ENCODE measurements around the gene LRRC4B. TPM values are rescaled to one million over a fixed set of nuclear protein-coding genes. Genes with fewer than 3 reads are reported as not detected.

Gene LRRC4B
- total and polyA plus RNA-seq, 2 of the 13 experiments (the other 11 are each of a cell fraction or from before 2014, with no cell fraction given) = not detected

- Histone ChIP-seq H3K36me3 (replicated peaks in 1 of 2; ENCODE audit: control insufficient read depth in 1 of 2, insufficient read depth in 2 of 2, low read length in 2 of 2) (no peaks in the 10 kb centered on the region), H2AFZ (ENCODE audit: low read length) (no peak overlapping the region), H3K4me2 (ENCODE audit: low read depth, low read length) (peak overlapping the region; percentile 58), H3K4me1 (ENCODE audit: insufficient read depth, low read length) (peaks cover 11% of the 10 kb centered on the region), H4K20me1 (ENCODE audit: insufficient read depth, low read length) (no peaks in the 10 kb centered on the region), H3K27me3 (ENCODE audit: control insufficient read depth in 1 of 2, insufficient read depth in 2 of 2, low read length in 2 of 2) (peaks cover 4 to 16% of the 10 kb centered on the region in 2 experiments; a peak in 3 of 5 replicates), H3K27ac (ENCODE audit: extremely low read length, insufficient read depth, low read length) (no peak overlapping the region), H3K9me3 (ENCODE audit: low read length) (no peaks in the 10 kb centered on the region), H3K9ac (ENCODE audit: insufficient read depth, low read depth, low read length) (no peak overlapping the region), H3K4me3 (replicated peaks in 1 of 3; ENCODE audit: insufficient read depth in 1 of 3, low read depth in 2 of 3, low read length in 3 of 3) (peak overlapping the region in 1 of 3 experiments; percentile 12; a peak in 1 of 6 replicates), H3K79me2 (ENCODE audit: insufficient read depth, low read length) (no peaks in the 10 kb centered on the region)
- peak; percentile 92 for ATAC-seq
- POLR2A ChIA-PET = no interaction called here
- no TSS peak for BruUV-seq (replicated peaks)
- no peak for FAIRE-seq
- WGBS (ENCODE audit: low lambda C conversion rate) = 52% methylated on average over 20 of the region's 30 CpGs
- DNase-seq (ENCODE audit: low spot score) = peak; percentile 67
- intact Hi-C loops (cut with micrococcal nuclease; ENCODE audit: unreplicated experiment) (no loop called here), in situ Hi-C loops (cut with HindIII; ENCODE audit: extremely low pct_ligation_motif_present, low pct_unique_long_range_greater_than_20kb) (no loop called here)
- CTCF ChIA-PET (ENCODE audit: low intra/inter-chr PET ratio, low total read pairs) = no interaction called here
- no peak for TF ChIP-seq ZIK1 (CRISPR knock-in tag; IDR thresholded peaks at IDR 0.05; ENCODE audit: borderline replicate concordance, low read depth)
- no peak for TF ChIP-seq MEF2D (CRISPR knock-in tag; IDR thresholded peaks at IDR 0.05)
- TF ChIP-seq ZNF124 (CRISPR knock-in tag; IDR thresholded peaks at IDR 0.05) = no peak
- TF ChIP-seq THAP11 (CRISPR knock-in tag; IDR thresholded peaks at IDR 0.05) = peak; percentile 38; the same call in 1 of the 2 replicates
- TF ChIP-seq, protein P1, sequence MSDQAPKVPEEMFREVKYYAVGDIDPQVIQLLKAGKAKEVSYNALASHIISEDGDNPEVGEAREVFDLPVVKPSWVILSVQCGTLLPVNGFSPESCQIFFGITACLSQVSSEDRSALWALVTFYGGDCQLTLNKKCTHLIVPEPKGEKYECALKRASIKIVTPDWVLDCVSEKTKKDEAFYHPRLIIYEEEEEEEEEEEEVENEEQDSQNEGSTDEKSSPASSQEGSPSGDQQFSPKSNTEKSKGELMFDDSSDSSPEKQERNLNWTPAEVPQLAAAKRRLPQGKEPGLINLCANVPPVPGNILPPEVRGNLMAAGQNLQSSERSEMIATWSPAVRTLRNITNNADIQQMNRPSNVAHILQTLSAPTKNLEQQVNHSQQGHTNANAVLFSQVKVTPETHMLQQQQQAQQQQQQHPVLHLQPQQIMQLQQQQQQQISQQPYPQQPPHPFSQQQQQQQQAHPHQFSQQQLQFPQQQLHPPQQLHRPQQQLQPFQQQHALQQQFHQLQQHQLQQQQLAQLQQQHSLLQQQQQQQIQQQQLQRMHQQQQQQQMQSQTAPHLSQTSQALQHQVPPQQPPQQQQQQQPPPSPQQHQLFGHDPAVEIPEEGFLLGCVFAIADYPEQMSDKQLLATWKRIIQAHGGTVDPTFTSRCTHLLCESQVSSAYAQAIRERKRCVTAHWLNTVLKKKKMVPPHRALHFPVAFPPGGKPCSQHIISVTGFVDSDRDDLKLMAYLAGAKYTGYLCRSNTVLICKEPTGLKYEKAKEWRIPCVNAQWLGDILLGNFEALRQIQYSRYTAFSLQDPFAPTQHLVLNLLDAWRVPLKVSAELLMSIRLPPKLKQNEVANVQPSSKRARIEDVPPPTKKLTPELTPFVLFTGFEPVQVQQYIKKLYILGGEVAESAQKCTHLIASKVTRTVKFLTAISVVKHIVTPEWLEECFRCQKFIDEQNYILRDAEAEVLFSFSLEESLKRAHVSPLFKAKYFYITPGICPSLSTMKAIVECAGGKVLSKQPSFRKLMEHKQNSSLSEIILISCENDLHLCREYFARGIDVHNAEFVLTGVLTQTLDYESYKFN (CRISPR knock-in tag; conservative IDR thresholded peaks at IDR 0.05) = no peak
- no peak for TF ChIP-seq ZNF704 (CRISPR knock-in tag; IDR thresholded peaks at IDR 0.05; ENCODE audit: borderline replicate concordance)
- TF ChIP-seq ZNF543 (CRISPR knock-in tag; IDR thresholded peaks at IDR 0.05) = peak; percentile 63; the same call in 1 of the 2 replicates
- no peak for TF ChIP-seq ZNF530 (CRISPR knock-in tag; IDR thresholded peaks at IDR 0.05; ENCODE audit: low read depth)
- TF ChIP-seq SAFB2 (CRISPR knock-in tag; IDR thresholded peaks at IDR 0.05; ENCODE audit: borderline replicate concordance, low read depth) = no peak
- TF ChIP-seq EED (CRISPR knock-in tag; IDR thresholded peaks at IDR 0.05) = no peak
- TF ChIP-seq ZMYM2 (CRISPR knock-in tag; IDR thresholded peaks at IDR 0.05) = 0 out of 2 replicates have a peak, but pooled peaks have one; percentile 33
- no peak for TF ChIP-seq ARHGAP35 (CRISPR knock-in tag; IDR thresholded peaks at IDR 0.05; ENCODE audit: borderline replicate concordance)
- TF ChIP-seq GLI4 (CRISPR knock-in tag; IDR thresholded peaks at IDR 0.05; ENCODE audit: borderline replicate concordance) = no peak
- peak; percentile 24; the same call in 1 of the 2 replicates for TF ChIP-seq GABPB1 (CRISPR knock-in tag; IDR thresholded peaks at IDR 0.05)
- no peak for TF ChIP-seq SUZ12 (IDR thresholded peaks at IDR 0.05; ENCODE audit: low read depth, low read length)
- TF ChIP-seq ZKSCAN8 (CRISPR knock-in tag; IDR thresholded peaks at IDR 0.05; ENCODE audit: borderline replicate concordance) = peak; percentile 98
- 0 out of 2 replicates have a peak, but pooled peaks have one; percentile 6 for TF ChIP-seq CHD4 (IDR thresholded peaks at IDR 0.05; ENCODE audit: borderline replicate concordance, low read length)
- TF ChIP-seq TBX2 (CRISPR knock-in tag; IDR thresholded peaks at IDR 0.05; ENCODE audit: borderline replicate concordance) = peak; percentile 26; the same call in 1 of the 2 replicates
- no peak for TF ChIP-seq ZSCAN31 (CRISPR knock-in tag; IDR thresholded peaks at IDR 0.05; ENCODE audit: low read depth)
- TF ChIP-seq ZNF12 (CRISPR knock-in tag; IDR thresholded peaks at IDR 0.05) = no peak
These were observed 71.8 kb downstream of the LRRC4B start for GRCh38 chr19:50496189-50497021.

All from HepG2 (cell line).